ENCODE data around the gene HOXB6.

- no peak for TF ChIP-seq POLR2A (IDR thresholded peaks at IDR 0.05)
- TF ChIP-seq CTCF (IDR thresholded peaks at IDR 0.05): no peak
Measured at GRCh38 chr17:48624118-48624517, 19.3 kb upstream of the HOXB6 start.
